Uterine smooth muscle cell (primary cell): Measurements from ENCODE around the gene PLPP6. TPM values are rescaled to one million over a fixed set of nuclear protein-coding genes. Genes with fewer than 3 reads are reported as not detected.

Experiments
- total RNA-seq: library from RNA; depleted of rRNA; stranded (reverse); fragments of >200 nt; gene quantifications from 2 replicates; pipeline ENCODE4 v1.2.3, GENCODE V29; 2014

The PLPP6 gene
- 6.8 and 7.9 TPM in 2 replicates for total RNA-seq

DNA sequence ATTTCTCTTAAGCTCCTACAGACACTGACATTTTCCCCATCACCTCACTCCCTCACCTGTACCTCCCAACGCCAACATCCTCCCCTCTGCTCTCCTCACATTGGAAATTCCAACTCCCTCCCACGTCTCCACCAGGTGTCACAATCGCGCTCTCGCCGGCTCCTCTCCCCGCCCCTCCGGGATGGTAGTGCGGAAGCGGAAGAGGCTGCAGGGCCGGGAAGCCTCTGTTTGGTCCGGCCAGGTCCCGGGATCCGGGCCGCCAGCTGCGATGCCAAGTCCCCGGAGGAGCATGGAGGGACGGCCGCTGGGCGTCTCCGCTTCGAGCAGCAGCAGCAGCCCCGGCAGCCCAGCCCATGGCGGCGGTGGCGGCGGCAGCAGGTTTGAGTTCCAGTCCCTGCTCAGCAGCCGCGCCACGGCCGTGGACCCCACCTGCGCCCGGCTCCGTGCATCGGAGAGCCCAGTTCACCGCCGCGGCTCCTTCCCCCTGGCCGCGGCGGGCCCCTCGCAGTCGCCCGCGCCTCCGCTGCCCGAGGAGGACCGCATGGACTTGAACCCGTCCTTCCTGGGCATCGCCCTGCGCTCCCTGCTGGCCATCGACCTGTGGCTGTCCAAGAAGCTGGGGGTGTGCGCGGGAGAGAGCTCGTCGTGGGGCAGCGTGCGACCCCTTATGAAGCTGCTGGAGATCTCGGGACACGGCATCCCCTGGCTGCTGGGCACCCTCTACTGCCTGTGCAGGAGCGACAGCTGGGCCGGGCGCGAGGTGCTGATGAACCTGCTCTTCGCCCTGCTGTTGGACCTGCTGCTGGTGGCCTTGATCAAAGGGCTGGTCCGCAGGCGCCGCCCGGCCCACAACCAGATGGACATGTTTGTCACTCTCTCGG, at the start of gene PLPP6:
TSS of gene PLPP6 (plus strand) at position 187 of the 881 bp plus-strand sequence. CDS start at position 269, 82 bp downstream.

DNA sequence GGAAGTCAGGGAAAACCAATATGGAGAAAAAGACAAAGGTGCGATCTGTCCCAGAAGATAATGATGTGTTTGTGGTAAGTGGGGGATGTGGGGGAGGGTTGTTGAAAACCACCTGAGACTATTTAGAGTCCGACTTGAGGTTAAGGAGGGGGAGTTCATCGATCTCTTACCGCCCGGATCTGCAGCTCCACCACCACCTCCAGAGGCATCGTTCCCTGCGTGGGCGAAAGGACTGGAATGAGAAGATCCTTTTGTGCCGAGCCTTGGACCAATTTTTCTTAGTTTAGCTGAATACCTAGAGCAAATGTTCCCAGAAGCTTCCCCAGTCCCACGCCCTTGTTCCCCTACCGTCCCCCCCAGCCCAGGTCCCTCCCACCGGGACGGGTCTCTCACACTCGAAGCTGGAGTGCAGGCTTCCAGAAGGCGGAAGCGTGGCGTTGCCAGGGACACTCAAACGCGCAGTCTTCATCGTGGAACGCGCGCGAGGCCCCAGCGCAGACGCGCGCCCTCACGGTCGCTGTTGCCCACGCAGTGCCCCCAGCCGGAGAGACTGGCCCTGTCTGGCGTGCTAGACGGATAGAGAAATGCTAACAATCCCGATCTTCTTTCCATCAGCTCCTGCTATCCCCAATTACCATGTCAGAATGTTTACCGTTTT, 4.1 kb downstream of the PLPP6 start, which contains the start of gene SPATA6L:
TSS of gene SPATA6L (minus strand) at position 439 of the 658 bp plus-strand sequence. CDS start at position 209, 230 bp downstream.

DNA sequence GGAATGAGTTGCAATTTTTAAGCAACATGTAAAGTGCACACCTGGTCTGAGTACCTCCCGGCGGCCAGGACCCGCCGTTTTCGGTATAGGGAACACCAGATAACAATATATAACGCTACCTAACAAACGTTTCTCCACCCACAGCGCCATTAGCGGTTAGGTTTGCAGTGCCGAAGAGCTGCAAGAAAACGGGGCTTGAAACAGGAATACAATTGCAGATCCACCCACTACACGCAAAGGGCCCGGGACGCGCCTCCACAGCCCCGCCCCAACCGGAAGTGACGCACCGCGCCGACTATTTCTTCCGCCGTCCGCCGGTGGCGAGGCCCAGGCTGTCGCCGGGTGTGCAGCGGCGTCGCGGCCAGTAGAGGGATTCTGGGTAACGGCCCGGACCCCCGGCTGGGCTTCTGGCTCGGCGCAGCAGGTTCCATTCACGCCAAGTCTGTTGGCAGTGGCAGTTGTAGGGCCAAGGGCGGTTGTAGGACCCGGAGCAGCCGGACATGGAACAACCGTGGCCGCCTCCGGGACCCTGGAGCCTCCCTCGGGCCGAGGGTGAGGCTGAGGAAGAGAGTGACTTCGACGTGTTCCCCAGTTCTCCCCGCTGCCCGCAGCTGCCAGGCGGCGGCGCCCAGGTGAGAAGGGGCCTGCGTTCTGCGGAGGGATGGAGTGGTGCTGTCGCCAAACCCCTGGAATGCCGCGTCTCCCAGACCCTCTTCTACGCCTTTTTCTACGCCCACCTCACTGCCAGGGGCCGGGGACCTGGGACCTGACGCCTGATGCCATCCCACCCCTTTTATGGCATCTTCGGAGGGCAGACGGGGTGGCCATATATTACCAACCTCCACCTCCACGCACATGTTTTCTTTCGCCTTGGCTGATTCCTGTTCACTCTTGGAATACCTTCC, 17.4 kb downstream of the PLPP6 start, which contains the start of gene CDC37L1:
TSS of gene CDC37L1 (plus strand) at position 302 of the 905 bp plus-strand sequence. CDS start at position 501, 199 bp downstream.

Other genes starting within 250 kb of the PLPP6 start
- gene SLC1A1, start 171.8 kb upstream of the PLPP6 start, total RNA-seq, result 15.7 and 21.1 TPM in 2 replicates
- 0.22 and 1.1 TPM in 2 replicates for gene SPATA6L, start 4.2 kb downstream of the PLPP6 start, total RNA-seq
- 23.7 and 24.8 TPM in 2 replicates for gene CDC37L1, start 17.3 kb downstream of the PLPP6 start, total RNA-seq
- 41.5 and 53.7 TPM in 2 replicates for gene AK3, start 78.9 kb downstream of the PLPP6 start, total RNA-seq
- gene RCL1, start 130.7 kb downstream of the PLPP6 start, total RNA-seq, result 11.2 and 13.3 TPM in 2 replicates